Activated CD8-positive, alpha-beta memory T cell treated with anti-CD3 and anti-CD28 coated beads, Interleukin-2, amount 50 U/mL, for 4 hours (primary cell): ENCODE data around the gene SLC38A8.

Experiments
- DNase-seq: peaks from one replicate; pipeline ENCODE4 v3.0.0-alpha.2; 2020

SLC38A8 gene

DNA sequence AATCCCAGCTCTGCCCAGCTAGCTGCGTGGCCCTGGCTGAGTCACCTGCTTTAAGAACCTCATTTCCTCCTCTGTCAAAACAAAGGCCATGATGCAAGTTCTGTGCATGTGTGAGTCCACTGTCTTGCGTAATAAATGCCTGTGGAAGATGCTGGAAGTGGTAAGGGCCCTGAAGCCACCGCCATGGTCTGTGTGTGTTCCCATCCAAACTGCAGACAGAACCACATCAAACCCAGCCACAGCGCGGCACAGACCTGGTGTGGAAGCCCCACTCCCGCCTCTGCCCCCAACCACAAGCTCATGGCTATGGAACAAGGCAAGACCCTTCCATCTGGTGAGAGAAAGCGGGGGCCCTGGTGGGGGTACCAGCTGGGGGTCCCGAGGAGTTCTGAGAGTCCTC, 48.5 kb downstream of the SLC38A8 start:
- DNase-seq: no peak

- no peak for DNase-seq
These were observed 50.0 kb downstream of the SLC38A8 start for GRCh38 chr16:83992624-83993023.

GRCh38 chr16:83990492-83990891, 52.1 kb downstream of the SLC38A8 start:
- DNase-seq: no peak

- DNase-seq: no peak
These were observed 53.3 kb downstream of the SLC38A8 start for GRCh38 chr16:83989300-83989699.

DNA sequence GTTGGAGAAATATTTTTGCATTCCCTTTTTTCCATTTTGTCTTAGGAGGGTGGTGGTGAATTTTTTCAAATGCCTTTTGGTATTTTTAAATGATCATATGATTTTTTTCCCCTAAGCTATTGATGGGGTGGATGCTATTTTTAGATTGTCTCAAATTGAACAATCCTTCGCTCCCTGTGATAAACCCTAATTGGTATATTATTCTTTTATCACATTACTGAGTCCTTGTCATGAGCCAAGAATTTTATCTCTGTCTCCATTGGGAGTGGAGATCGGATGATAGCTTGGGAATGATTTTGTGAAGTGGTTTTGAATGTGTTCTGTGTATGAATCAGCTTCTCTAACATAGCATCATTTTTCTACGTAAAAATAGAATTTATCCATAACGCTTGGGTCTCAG, 59.1 kb downstream of the SLC38A8 start:
- DNase-seq: no peak

GRCh38 chr16:83981799-83982198, 60.8 kb downstream of the SLC38A8 start:
- no peak for DNase-seq

DNA sequence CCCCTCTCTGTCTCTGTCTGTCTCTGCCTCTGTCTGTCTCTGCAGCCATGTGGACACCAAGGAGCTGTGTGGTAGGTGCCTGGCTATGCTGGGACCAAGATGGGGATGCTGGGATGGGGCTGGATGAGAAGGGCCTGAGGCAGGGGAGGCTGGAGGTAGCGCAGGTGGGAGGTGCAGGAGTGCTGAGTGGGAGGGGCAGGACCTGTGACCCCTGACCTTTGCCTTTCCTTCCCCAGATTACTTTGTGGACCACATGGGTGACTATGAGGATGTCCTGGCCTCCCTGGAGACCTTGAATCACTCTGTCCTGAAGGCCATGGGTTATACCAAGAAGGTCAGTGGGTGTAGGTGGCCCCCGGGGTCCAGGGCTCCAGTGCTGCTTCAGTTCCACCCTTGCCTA, 61.8 kb downstream of the SLC38A8 start:
- DNase-seq: no peak

- no peak for DNase-seq
These were observed 63.2 kb downstream of the SLC38A8 start for GRCh38 chr16:83979441-83979840.

DNA sequence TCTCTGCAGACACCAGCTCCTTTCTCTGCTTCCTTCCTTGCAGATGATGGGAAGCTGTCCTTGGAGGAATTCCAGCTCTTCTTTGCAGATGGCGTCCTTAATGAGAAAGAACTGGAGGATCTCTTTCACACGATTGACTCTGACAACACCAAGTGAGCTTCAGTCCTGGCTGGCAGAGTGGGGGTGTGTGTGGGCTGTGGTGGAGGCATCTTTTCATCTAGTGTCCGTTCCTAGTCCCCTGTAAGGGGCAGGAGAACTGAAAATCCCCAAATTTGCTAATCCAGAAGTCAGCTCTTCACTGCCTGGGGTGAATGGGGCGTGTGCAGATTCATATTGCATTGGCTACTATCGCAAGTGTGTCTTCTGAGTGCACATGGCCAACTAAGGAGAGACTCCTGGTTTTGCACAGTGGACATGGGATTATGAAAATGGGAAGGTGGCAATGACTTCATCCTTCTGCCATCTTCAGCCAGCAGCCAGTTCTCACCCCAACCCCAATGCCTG, 64.1 kb downstream of the SLC38A8 start:
- no peak for DNase-seq

- no peak for DNase-seq
These were observed 65.4 kb downstream of the SLC38A8 start for GRCh38 chr16:83977056-83977815.

DNA sequence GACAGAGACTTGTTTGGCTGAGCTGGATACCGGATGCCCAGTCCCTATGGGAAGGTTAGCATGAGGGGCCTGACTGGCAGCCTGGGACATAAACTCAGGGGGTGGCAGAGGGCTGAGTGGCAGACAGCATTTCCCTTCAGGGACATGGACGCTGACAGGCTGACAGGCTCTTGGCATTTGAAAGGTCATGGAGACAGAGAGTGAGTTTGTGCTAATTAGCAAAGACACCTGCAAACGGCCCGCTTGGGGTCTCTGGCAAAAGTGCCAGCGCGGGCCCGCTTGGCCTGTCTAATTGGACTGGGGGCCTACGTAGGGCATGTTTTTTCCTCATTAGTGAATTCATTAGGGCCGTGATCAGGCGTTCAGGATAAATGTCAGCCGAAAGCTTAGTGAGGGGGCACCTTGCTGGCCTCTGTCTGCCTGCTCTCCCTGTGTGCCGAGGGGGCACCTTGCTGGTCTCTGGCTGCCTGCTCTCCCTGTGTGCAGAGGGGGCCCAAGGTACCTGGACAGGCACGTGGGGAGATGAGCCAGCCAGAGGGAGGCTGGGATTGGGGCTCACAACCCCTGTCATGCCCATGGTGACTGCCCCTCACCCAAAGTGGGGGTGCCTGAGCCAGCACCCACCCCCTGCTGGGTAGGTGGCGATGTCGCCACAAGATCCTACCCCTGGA, 66.9 kb downstream of the SLC38A8 start:
- no peak for DNase-seq

DNA sequence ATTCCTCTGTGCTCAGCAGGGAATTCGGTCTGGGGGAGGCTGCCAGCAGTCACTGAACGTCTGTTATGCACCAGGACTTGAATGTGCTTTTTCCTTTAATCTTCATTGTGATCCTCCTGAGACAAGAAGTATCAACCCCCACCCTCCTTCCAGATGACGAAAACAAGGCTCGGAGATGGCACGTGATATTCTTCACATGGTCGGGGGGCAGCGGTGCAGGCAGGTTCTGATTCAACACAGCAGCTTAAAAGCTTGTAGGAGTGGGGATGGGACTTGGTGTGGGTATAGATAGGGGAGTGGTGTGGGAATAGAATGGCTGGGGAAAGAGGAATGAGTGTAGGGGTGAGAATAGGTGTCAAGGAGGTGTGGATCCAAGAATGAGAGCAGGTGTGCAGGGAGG, 68.1 kb downstream of the SLC38A8 start:
- no peak for DNase-seq

DNA sequence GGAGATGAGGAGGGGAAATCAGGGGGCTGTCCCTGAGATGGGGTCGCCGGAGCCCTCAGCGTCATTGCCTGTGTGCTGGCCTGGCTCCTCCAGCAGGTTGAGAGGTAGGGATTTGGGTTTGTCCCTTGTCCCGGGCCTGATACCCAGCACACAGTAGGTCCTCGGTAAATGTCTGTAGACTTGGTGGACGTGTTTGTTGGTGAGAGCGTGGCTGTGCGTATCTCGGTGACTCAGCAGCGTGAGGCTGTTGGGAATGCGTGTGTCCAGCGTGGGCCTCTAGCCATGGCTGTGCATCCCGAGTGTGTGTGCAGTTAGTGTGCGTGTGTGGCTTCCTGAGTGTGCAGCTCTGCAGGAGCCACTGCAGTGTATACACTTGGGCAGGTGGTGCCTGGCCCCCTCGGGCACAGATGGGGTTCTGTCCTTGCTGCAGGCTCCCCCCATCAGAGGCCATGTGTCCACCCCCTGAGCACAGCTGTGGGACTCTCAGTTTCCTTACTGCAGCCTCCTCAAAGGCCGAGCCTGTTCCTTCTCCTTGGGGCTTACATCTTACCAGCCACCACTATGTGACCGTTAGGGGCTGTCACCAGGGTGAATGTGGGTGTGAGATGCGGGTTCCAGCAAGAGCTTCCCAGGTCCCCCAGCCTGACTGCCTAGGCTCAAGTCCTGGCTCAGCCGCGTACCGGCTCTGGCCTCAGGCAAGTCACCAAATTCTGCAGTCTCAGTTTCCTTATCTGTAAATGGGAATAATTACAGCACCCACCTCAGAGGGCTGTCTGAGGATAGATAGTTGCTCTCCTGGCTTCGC, 68.8 kb downstream of the SLC38A8 start:
- no peak for DNase-seq

DNA sequence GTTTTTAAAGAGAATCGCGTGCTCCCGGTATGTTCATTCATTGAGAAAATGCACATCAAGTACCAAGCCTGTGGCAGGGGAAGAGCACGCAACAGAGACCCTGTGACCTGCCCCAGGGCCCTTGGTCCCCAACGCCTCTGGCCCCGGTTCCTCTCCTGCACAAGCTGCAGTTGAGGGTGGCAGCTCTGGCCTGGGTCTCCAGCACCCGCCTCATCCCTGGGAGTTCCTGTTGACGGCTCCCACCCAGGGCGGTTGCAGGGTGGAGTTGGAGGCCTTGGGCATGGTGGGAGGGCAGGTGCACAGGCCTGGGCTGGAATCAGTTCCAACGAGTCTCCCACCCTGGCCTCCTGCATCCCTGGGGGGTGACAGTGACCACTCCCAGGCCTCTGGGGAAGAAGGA, 69.5 kb downstream of the SLC38A8 start:
- DNase-seq: no peak

GRCh38 chr16:83972256-83973008, 70.2 kb downstream of the SLC38A8 start:
- DNase-seq: no peak

DNA sequence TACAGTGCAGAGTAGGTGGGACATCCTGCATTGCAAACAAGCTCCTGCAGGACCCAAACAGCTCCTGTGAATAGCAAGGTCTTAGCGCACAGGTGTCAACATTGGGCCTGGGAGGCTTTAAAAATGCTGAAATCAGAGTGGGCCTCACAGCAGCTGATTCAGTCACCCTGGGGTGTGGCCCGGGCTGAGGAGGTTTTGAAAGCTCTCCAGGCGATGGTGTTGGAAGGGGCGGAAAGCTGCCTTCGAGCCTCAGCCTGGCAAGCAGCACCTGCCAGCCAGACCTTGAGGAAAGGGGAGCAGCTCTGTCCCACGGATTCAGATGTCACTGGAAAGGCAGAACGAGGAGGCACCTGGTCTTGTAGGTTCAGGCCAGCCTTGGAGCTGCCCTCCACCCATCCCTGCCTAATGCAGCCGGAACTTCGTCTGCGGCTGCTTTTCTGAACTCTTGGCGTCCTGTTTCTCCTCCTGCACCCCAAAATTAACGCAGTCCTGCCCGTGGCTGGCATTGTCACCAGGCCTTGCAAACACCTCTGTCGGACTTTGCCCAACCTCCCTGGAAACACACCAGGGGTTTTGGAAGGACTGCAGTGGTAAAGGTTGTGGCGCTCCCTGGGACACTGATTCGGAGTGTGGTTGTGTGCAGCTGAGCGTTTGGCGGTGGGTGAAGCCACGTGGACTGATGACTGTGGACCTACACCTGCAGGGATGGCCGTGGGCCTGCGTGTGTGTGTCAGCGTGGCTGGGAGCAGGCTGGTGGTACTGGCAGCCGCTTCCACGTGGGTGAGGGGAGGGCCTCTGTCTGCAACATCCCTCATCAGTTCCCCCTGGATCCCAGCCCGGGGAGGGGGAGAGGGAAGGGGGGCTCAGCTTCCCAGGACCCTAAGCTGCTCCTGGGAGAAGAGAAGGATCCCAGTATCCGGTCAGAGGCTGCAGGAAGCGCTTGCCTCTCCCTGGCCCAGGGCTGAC, 71.1 kb downstream of the SLC38A8 start:
- no peak for DNase-seq

- DNase-seq: no peak
These were observed 72.2 kb downstream of the SLC38A8 start for GRCh38 chr16:83970430-83970815.

DNA sequence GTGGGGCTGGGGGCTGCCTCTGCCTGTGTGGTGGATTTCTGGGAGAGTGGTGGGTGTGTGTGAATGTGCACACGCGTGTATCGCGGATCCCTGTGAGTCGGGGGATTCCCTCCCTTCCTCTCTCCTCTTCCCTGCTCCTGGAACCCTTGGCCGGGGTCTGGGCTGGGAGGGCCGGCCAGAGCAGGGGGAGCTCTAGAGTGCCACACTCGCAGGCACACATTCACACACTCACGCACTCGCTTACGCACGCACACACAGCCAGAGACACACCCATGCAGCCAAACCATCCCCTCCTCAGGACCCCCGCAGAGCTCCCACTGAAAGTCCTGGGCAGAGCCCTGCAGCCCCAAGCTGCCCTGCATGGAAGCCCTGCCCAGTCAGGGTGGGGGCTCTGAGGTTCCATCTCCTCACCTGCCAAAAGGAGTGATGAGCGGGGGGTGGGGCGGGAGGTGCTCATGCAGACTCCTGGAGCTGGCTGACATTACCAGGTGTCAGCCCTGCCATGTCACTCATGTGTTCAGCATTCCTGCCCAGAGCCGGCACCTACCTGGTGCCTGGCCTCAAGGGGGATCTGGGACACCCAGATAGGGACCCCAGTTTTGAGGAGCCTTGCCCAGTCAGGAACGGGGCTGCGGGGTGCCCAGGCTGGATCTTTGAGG, 72.7 kb downstream of the SLC38A8 start:
- DNase-seq: no peak

GRCh38 chr16:83968891-83969649, 73.5 kb downstream of the SLC38A8 start:
- DNase-seq: no peak

DNA sequence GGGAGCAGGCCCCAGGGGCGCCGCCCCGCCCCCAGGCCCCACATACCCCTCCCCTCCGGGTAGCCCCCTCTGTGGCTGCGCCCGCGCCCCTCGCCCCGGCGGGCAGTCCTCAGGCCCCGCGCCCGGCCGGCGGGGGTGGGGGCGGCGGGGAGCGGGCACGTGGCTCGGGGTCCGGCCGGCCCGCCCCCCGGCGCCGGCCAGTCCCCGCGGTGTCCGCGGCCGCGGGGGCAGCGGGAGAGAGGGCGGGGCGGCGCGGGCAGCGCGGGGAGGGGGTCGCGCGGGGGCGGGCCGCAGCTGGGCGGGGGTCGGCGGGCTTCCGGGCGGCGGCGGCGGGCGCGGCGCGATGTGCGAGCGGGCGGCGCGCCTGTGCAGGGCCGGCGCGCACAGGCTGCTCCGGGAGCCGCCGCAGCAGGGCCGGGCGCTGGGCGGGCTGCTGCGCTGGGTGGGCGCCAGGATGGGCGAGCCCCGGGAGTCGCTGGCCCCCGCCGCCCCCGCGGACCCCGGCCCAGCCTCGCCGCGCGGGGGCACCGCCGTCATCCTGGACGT, 74.2 kb downstream of the SLC38A8 start:
- DNase-seq: no peak
